ENCODE results near the gene EYA2.
"Not testable (repeated sequence)": the region's sequence is repeated elsewhere in the genome, so short reads cannot be mapped to it uniquely, and the experiment has no call there.

The EYA2 gene

DNA sequence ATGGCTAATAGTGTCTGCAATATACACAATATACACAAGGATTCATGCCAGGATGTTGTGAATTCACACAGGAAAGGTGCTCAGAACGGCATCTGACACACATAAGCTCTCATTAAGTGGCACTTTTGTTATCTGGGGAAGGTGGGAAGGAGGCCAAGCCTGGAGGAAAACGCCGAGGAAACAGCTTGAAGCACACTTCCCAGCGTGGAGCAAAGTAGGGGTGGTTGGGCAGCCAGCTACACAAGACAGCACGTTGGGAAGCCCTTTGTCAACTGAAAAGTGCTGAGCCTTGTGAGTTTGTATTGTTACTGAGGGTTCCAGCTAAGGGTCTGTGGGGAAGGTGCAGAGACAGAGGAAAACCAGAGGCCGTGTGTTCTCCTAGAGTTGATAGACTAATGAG, 280.9 kb downstream of the EYA2 start:
- no peak for DNase-seq (ENCODE audit: low read depth in 2 of 2)

DNA sequence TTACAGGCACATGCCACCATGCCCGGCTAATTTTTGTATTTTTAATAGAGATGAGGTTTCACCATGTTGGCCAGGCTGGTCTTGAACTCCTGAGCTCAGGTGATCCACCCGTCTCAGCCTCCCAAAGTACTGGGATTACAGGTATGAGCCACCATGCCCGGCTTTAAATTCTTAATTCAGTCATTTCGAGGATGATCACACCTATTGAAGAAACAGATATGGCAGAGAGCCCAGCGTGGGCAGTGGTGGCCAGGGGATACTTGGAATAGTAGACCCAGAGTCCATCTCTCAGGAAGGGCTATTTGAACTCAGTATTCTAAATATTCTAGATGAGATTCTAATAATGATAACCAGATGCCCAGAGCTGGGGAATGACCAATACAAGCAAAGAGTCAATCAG, 281.6 kb downstream of the EYA2 start:
- DNase-seq (ENCODE audit: low read depth in 2 of 2): not testable (repeated sequence)

DNA sequence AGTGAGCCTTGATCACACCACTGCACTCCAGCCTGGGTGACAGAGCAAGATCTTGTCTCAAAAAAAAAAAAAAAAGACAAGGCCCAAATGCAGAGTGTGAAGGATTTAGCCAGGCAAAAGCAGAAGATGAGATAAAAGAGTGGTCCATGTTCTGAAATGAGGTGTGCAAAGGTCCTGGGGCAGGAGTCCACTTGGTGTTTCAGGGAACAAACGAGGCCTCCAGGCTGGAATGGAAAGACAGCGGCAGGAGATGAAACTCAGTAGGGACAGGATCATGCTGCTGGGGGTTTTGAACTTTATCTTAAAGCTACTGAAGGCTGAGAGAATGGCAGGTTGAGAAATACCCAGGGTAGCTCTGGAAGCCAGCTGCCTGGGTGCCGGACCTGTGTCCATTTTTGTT, 283.6 kb downstream of the EYA2 start:
- DNase-seq (ENCODE audit: low read depth in 2 of 2): no peak

DNA sequence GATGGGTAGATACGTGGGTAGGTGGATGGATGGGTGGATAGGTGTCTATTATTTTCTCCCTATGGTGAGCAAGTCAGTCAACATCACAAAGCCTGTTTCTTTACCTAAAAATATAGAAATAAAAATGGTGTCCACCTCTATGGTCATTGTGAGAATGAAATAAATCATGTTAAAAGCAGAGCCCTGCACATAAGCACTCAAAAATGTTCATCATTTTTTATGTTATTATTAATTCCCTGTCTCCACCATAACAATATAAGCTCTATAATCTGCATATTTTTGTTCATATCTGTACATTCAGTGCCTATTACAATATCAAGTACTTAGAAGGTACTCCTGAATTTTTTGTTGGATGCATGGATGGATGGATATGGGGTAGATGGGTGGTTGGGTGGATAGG, 284.2 kb downstream of the EYA2 start:
- no peak for DNase-seq (ENCODE audit: low read depth in 2 of 2)

DNA sequence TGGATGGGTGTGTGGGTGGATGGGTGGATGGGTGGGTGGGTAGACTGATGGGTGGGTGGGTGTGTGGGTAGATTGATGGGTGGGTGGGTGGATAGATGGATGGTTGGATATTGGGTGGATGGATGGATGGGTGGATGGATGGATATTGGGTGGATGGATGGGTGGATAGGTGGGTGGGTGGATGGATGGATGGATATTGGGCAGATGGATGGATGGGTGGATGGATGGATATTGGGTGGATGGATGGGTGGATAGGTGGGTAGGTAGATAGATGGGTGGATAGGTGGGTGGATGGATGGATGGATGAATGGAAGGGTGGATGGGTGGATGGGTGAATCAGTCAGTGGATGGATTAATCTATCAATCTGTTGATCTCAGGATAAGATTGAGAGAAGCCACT, 284.6 kb downstream of the EYA2 start:
- no peak for DNase-seq (ENCODE audit: low read depth in 2 of 2)

DNA sequence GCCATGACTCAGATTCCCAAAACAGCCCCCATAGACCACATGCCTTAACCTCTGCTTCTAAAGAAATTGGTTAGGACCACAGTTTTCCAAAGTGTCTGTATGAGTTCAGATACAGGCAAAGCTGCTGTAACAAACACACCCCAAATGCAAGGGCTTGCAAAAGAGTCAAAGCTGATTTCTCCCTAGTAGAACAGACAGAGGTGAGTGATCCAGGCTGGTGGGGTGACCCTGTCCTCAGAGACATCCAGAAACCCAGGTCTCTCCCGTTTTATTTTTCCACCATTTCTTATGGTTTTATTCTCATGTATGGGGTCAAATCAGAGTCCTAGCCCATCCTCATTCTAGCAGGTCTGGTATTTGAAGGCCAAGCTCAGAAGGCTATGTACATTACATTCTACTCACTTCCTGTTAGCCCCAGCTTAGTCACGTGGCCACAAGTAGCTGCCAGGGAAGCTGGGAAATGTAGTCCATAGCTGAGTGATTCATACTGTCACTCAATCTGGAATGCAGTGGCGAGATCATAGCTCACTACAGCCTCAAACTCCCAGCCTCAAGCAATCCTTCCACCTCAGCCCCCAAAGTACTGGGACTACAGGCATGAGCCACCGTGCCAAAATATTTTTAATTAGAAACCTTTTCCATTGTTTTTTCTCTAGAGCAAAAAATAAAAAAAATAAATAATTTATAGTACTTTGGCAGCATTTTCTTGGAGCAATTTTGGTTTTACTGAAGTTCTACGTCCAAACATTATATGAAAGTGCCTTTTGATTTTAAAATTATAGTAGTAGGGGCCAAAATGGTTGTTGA, 286.6 kb downstream of the EYA2 start:
- no peak for DNase-seq (ENCODE audit: low read depth in 2 of 2)

DNA sequence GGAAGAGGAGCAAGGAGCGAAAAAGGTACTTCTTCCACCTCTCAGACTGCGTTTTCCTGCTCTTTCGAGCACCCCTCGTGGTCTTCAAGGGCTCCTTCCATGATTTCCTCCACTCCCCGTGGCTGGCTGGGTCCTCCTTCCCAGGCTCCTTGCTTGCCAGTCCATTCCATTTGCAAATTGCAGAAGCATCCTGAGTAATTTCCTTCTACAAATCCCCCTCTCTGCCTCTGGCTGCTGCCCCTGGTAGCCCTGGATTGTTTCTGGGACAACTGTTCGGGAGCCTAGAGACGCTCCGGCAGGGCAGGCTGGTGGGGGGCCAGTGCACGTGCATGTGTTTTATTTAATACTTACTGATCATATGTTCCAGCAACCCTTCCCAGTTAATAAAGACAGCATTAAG, 288.7 kb downstream of the EYA2 start:
- DNase-seq (ENCODE audit: low read depth in 2 of 2): no peak

DNA sequence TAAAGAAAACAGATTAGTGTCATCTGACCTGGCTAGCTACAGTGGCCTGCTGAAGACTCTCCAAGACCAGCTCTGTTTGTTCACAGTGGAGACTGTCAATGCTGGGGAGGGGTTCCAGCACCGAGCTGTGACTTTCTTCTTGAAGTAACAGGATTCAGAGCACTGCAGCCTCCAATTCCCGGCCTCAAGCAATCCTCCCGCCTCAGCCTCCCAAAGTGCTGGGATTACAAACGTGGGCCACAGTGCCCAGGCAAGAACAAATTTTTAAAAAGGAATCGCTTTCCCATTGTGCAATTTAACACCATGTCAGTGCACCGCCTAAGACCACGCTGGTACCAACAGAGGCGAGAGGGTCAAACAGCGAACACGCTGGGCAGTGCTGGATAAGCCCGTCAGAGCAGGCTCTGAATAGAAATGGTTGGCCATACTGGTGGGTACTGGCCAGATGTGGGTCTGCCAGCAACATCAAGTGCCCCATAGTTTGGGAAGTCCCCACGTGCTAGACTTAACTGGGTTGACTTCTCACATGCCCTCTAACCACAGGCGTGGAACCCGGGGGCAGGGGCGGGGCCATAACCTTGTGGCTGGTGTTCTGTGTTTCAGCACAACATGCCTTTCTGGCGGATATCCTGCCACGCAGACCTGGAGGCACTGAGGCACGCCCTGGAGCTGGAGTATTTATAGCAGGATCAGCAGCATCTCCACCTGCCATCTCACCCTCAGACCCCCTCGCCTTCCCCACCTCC, 293.0 kb downstream of the EYA2 start:
- no peak for DNase-seq (ENCODE audit: low read depth in 2 of 2)

DNA sequence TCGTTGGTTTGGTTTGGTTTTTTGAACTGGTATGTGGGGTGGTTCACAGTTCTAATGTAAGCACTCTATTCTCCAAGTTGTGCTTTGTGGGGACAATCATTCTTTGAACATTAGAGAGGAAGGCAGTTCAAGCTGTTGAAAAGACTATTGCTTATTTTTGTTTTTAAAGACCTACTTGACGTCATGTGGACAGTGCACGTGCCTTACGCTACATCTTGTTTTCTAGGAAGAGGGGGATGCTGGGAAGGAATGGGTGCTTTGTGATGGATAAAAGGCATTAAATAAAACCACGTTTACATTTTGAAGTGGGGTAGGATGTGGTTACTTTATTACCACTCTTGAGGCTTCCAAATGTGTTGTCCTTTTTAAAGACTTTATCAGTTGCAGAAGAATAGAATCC, 293.9 kb downstream of the EYA2 start:
- no peak for DNase-seq (ENCODE audit: low read depth in 2 of 2)

DNA sequence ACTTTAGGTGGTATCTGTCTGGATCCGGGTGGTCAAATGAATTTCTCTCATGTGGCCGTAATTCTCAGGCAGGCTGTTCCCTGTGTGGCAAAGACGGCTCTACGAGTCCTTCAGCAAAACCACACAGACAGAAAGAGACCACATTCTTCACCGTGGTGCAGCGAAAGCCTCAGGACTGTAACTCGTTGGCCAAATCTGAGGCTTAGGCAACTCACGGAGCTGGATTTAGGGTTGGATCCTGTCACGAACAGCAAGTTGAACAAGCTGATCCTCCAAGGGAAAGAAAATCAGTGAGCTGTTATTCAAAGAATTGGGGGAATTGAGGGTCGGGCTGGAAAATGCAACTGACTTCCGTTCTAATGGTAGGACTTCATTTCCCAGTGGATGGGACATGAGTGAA, 294.4 kb downstream of the EYA2 start:
- no peak for DNase-seq (ENCODE audit: low read depth in 2 of 2)

DNA sequence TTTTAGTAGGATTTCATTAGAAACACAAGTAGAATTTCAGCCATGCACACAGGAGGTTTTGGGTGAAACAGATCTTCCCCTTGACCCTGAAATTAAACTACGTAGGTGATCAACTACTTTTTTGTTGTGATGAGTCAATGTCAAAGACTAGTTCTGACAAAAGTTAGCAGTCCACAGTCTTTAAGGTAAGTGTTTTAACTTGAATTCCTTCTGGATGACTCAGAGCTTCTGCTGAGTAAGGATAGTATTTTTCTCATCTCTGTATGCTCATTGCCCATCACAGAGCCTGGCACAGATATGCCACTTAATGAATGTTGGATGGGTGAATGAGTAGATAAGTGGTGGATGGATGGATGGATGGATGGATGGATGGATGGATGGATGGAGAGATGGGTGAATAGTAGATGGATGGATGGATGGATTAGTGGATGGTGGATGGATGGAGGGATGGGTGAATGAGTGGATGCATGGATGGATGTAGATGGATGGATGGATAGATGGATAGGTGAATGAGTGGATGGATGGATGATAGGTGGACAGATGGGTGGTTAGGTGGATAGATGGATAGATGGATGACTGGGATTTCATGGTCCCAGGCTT, 296.5 kb downstream of the EYA2 start:
- DNase-seq (ENCODE audit: low read depth in 2 of 2): no peak

DNA sequence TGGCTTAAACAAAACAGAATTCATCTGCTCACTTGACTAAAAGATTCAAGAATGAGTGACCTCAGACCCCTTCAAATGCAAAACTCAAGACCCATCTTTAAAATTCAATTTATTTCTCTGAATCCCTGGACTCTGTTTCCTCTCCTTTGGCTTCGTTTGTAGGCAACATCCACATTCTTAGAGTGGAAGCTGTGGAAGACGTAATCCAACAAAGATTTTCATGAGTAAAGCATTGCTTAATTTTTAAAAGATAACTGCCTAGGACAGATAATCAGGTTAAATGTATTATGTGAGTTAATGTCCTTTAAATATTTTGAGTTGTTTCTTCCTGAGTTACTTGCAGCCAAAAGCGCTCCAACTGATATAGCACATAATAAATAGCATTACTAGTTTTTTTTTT, 297.3 kb downstream of the EYA2 start:
- no peak for DNase-seq (ENCODE audit: low read depth in 2 of 2)

DNA sequence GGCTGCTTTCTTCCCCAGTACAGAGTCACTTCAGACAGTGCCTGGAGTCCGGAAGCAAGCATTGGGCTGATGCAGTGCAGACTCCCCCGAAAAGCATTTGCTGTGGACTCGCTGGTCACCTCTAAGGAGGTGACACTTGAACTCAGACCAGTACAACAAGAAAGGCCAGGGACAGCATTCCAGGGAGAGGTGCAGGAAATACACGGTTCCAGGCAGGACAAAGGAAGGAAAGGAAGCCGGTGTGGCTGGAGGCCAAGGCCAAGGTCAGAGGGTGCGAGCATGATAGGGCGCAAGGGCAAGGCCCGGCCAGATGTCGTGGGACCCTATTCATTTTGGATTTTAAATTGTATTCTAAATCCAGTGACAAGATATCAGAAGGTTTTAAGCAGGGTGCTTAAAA, 300.9 kb downstream of the EYA2 start:
- DNase-seq (ENCODE audit: low read depth in 2 of 2): no peak

DNA sequence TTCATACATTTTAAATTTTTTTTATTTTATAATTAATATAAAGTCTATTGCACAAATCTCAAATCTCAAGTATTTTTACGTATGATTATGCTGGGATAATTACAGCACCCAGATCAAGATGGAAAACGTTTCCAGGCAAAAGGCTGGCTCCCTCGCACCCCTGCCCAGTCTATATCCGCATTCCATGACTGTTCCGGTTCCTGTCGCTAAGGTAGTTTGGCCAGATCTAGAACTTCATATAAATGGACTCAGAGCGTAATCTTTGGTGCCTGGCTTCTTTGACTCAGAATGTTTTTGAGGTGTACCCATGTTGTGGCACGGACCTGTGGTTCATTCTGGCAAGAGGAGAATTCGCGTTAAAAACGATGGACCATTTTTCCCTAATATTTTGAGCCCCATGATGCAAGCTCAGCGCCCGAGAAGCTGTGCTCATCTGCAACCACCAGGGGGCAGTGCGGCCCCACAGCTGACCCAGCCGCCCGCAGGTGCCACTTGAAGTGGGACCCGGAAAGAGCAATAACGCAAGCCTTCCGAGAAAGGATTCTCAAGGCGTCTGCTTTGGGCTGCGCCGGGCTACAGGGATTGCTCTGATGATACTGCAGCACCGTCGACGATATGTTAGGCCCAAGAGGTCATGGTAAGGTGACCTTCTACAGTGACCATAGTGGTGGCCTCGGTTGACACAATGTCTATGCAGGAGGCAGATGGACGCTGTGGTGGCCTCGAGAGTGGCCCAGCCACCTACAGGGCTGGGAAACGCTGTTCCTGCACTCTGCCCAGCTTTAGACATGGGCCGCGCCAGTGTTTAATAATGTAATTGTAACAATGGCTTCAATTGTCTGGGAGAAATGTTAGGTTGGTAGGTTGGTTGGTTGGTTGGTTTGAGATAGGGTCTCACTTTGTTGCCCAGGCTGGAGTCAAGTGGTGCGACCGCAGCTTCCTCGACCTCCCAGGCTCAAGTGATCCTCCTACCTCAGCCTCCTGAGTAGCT, 301.7 kb downstream of the EYA2 start:
- peak; percentile 16 to 35 for DNase-seq (ENCODE audit: low read depth in 2 of 2)

DNA sequence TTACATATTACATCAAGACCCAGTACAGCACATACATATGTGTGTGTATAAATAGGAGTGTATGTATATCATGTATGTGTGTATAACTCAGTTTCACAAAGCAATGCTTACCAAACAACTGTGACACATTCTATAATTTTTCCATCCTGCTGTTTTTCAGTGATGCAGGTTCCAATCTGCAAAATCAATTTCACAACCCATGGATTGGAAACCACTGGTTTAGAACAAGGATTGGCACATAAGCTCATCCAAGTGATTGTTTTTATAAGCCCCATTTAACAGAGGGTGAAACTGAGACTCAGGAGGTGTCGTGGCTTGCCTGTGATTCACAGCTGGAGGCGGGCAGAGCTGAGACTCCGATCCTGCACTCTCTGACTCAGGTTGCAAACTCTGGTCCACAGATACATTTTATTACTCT, 303.6 kb downstream of the EYA2 start:
- DNase-seq (ENCODE audit: low read depth in 2 of 2): no peak

DNA sequence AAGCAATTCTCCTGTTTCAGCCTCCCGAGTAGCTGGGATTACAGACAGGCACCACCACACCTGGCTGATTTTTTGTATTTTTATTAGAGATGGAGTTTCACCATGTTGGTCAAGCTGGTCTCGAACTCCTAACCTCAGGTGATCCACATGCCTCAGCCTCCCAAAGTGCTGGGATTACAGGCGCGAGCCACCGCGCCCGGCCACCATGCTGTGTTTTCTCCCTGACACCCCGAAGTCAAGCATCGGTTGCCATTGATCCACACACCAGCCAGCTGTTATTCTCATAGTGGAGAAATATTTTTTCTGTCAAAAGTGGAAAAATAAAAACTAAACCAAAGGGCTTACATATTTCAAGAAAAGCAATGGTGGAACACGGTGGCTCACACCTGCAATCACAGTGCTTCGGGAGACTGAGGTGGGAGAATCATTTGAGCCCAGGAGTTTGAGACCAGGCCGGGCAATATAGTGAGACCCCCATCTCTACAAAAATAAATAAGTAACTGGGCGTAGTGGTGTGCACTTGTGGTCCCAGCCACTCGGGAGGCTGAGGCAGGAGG, 304.4 kb downstream of the EYA2 start:
- no peak for DNase-seq (ENCODE audit: low read depth in 2 of 2)

DNA sequence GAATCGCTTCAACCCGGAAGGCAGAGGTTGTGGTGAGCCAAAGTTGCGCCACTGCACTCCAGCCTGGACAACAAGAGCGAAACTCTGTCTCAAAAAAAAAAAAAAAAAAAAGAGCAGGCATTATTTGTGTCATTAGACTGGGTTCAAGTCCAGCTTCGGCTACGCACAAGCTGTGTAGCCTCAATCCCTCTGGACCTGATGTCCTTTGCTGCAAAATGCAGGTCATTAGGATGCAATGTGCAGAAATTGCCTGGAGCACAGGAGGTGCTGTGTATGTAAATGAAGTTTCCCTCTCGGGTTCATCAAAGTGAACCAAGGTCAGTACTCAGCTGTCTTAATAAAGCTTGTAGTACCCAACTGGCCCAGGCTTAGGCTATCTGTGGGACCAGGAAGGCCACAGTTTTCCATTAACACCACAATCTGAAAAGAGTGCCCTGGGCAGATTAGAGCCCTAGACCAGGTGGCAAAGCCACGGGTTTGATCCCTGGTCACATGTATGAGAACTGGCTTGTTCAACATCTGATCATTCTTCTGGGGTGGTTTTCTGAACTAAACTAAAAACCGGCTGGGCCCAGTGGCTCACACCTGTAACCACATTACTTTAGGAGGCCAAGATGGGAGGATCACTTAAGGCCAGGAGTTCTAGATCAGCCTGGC, 306.6 kb downstream of the EYA2 start:
- DNase-seq (ENCODE audit: low read depth in 2 of 2): no peak

DNA sequence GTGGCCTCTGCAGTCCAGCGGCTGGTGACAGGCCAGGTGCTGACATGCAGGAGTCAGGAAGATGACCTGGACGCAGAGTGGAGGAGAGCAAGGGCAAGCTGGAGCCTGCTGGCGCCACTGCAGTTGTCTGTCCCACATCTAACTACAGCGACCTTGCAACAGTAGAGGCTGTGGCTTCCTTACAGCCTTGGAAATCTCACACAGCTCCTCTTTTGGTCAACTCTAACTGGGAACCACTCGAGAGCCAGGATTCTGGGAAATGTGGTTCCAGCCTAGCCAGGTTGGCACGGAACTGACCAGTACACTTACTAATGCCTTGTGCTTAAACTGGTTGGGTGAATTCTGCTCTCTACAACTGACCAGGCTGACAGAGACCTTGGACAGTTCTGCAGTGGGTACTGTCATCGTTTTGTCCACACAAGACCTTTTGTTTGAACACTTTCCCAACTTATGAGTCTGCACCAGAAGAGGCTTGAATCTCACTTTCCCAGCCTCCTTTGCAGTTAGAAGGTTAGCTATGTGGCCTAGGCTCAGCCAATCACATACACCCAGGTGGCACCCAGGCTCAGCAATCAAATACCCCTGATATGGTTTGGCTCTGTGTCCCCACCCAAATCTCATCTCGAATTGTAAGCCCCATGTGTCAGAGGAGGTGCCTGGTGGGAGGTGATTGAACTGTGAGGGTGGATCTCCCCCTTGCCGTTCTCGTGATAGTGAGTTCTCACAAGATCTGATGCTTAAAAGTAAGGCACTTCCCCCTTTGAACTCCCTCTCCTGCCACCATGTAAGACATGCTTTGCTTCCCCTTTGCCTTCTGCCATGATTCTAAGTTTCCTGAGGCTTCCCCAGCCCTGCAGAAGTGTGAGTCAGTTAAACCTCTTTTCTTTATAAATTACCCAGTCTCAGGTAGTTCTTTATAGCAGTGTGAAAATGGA, 308.4 kb downstream of the EYA2 start:
- DNase-seq (ENCODE audit: low read depth in 2 of 2): no peak

DNA sequence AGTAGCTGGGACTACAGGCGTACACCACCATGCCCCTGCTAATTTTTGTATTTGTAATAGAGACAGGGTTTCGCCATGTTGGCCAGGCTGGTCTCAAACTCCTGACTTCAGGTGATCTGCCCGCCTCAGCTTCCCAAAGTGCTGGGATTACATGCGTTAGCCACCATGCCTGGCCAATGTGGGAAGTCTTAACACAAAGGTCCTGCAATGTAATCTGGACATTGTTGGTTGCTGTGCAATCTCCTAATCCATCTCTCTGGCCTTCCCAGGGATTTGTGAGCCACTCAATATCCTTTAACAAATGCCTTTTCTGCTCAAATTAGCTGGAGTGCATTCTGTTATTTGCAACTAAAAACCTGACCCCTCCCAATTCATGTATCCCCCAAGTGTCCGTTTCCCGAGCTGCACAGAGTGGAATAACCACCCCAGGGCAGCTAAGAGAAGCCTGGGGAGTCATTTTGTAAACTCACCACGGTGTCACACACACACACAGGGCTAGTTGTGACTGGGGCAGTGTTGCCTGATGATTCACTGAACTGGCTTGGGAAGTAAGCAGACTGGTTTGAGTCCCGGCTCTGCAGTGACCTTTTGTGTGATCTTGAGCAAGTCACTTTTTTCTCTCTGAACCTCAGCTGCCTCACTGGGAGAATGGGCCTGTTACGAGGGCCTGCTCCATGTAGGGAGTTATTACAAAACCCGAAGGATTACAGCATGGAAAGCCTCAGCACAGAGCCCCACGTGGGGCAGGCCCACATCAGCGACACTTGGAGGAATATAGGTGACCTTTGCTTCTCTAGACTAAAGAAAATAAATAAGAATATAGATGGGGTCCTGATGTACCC, 309.6 kb downstream of the EYA2 start:
- DNase-seq (ENCODE audit: low read depth in 2 of 2): no peak

Measured in activated CD8-positive, alpha-beta memory T cell treated with anti-CD3 and anti-CD28 coated beads for 4 hours (primary cell).